Upper lobe of right lung (tissue), 1 donor: ENCODE results near the gene PLEKHD1. TPM values are rescaled to one million over a fixed set of nuclear protein-coding genes. Genes with fewer than 3 reads are reported as not detected.

Experiments used
- ATAC-seq: fragments of 200-7000 bp; cut with Tn5 transposase; one replicate; pipeline ENCODE4 v1.9.1; 2020; ENCODE audit warnings: mild to moderate bottlenecking, moderate library complexity
- DNase-seq: peaks from one replicate; pipeline ENCODE4 v3.0.0-alpha.2; 2020
- H3K27ac ChIP-seq: fragments of 200-600 bp; one replicate; pipeline ENCODE4 v1.8.0; 2022
- H3K27me3 ChIP-seq: fragments of 200-600 bp; one replicate; pipeline ENCODE4 v1.8.0; 2022; ENCODE audit warnings: mild to moderate bottlenecking
- H3K36me3 ChIP-seq: fragments of 200-600 bp; one replicate; pipeline ENCODE4 v1.8.0; 2022
- H3K4me1 ChIP-seq: fragments of 200-600 bp; one replicate; pipeline ENCODE4 v1.8.0; 2022
- H3K4me3 ChIP-seq: fragments of 200-600 bp; one replicate; pipeline ENCODE4 v1.8.0; 2022; ENCODE audit warnings: mild to moderate bottlenecking
- H3K9me3 ChIP-seq: fragments of 200-600 bp; one replicate; pipeline ENCODE4 v1.8.0; 2022
- CTCF ChIP-seq: fragments of 200-600 bp; IDR thresholded peaks from one replicate; pipeline ENCODE4 v1.8.0; 2022; ENCODE audit warnings: antibody characterized with exemption
- intact Hi-C: fragments of 100-400 bp; cut with DNase I; formaldehyde crosslinking; loops from one replicate; pipeline ENCODE4 v1.11.0; 2022
- total RNA-seq: library from RNA; stranded (reverse); fragmentation: NEBNext Ultra II Directional; extraction: Animal tissue kit (Norgen Biotek cat#: 25700); gene quantifications from one replicate; pipeline ENCODE4 v1.2.1, GENCODE V29; 2021
- donor health status: DM: no; HTN: yes; CAD: no; lungs with severe emphysema.

The PLEKHD1 gene
- total RNA-seq, 1 donor from 2014 or later = 0.41 TPM

DNA sequence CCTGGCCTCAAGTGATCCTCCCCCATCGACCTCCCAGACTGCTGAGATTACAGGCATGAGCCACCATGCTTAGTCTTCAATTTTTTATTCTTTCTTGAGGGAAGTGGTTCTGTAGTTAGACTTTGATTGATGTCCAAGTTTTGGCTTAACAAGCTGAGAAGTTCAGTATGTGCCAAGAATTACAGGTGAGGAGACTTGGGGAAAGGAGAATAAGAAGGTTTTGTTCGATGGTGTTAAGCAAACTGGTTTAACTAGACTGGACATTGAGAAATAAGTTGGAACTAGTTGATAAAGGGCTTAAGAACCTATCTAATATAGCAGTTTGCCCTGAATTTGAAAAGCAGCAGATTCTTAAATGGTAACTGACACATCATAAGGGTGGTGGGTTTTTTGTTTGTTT lies 32.6 kb upstream of the PLEKHD1 start:
- no peak for ATAC-seq
- no peaks in the 10 kb centered on the region for H3K4me1 ChIP-seq
- no peak overlapping the region for H3K27ac ChIP-seq
- no peaks in the 10 kb centered on the region for H3K27me3 ChIP-seq
- no peak overlapping the region for H3K4me3 ChIP-seq
- no peak for DNase-seq
- intact Hi-C loops = no loop called here
- no peak for TF ChIP-seq CTCF
- peaks cover 16% of the 10 kb centered on the region for H3K36me3 ChIP-seq
- H3K9me3 ChIP-seq = no peaks in the 10 kb centered on the region

DNA sequence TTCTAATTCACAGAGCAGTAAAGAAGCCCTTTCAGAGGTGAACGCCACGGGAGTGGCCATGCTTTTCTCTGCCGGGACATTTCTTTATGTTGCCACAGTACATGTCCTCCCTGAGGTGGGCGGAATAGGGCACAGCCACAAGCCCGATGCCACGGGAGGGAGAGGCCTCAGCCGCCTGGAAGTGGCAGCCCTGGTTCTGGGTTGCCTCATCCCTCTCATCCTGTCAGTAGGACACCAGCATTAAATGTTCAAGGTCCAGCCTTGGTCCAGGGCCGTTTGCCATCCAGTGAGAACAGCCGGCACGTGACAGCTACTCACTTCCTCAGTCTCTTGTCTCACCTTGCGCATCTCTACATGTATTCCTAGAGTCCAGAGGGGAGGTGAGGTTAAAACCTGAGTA lies 26.2 kb upstream of the PLEKHD1 start:
- no peaks in the 10 kb centered on the region for H3K27me3 ChIP-seq
- intact Hi-C loops = no loop called here
- H3K4me3 ChIP-seq = no peak overlapping the region
- H3K4me1 ChIP-seq = no peaks in the 10 kb centered on the region
- TF ChIP-seq CTCF = no peak
- no peak for DNase-seq
- no peaks in the 10 kb centered on the region for H3K9me3 ChIP-seq
- ATAC-seq = no peak
- H3K27ac ChIP-seq = no peak overlapping the region
- H3K36me3 ChIP-seq = peaks cover 47% of the 10 kb centered on the region

- Histone ChIP-seq H3K4me3 (no peak overlapping the region), H3K4me1 (no peaks in the 10 kb centered on the region), H3K27ac (no peak overlapping the region), H3K36me3 (peaks cover 47% of the 10 kb centered on the region), H3K27me3 (no peaks in the 10 kb centered on the region), H3K9me3 (no peaks in the 10 kb centered on the region)
- intact Hi-C loops = no loop called here
- TF ChIP-seq CTCF = no peak
- no peak for DNase-seq
- peak; percentile 79 for ATAC-seq
Measured at GRCh38 chr14:69459122-69459521, 25.4 kb upstream of the PLEKHD1 start.

DNA sequence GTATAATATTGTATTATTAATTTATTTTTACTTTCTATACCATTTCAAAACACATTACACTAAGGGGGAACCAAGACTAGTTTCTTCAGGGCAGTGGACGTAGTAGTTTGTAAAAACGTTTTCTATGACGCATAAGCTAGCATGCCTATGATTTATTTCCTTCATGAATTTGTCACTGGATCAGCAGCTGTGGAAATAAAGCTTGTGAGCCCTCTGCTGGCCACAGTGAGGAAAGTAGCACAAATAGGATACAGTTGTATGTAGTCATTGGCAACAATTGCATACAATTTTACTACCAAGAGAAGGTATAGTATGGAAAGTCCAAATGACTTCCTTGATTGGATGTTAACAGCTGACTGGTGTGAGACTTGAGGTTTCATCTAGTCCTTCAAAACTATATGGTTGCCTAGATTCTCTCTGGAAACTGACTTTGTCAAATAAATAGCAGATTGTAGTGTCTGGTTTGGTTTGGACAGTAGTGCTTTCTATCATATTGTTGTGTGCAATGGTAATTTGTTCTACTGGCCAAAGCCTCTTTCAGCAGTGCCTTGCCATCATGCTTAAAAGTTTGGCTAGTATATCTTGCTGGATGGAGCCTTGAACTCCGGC lies 24.3 kb upstream of the PLEKHD1 start:
- H3K27me3 ChIP-seq = no peaks in the 10 kb centered on the region
- no peak overlapping the region for H3K4me3 ChIP-seq
- DNase-seq = no peak
- no peaks in the 10 kb centered on the region for H3K9me3 ChIP-seq
- no peak overlapping the region for H3K27ac ChIP-seq
- TF ChIP-seq CTCF = peak; percentile 84
- H3K36me3 ChIP-seq = peaks cover 47% of the 10 kb centered on the region
- intact Hi-C loops = loop anchor here (5.0 kb wide), 1 partner anchor 218 kb away; no protein-coding TSS in a partner anchor
- peak; percentile 93 for ATAC-seq
- H3K4me1 ChIP-seq = no peaks in the 10 kb centered on the region

- DNase-seq = no peak
Measured at GRCh38 chr14:69464379-69464778, 20.1 kb upstream of the PLEKHD1 start.

More at GRCh38 chr14:69464379-69464778, 20.1 kb upstream of the PLEKHD1 start:
- Histone ChIP-seq H3K4me1 (no peaks in the 10 kb centered on the region), H3K4me3 (no peak overlapping the region), H3K9me3 (no peaks in the 10 kb centered on the region), H3K36me3 (peaks cover 9% of the 10 kb centered on the region), H3K27ac (no peak overlapping the region), H3K27me3 (no peaks in the 10 kb centered on the region)
- no peak for ATAC-seq
- intact Hi-C loops = loop anchor here (5.0 kb wide), 1 partner anchor 222 kb away; no protein-coding TSS in a partner anchor
- TF ChIP-seq CTCF = no peak
